A549 treated with CORT108297 at 1 μM for 4 hours (cell line): ENCODE data around the gene C19orf33. TPM values are rescaled to one million over a fixed set of nuclear protein-coding genes. Genes with fewer than 3 reads are reported as not detected.

ENCODE experiments used
- total RNA-seq: library from RNA; stranded (reverse); fragments of 200-300 nt; extraction: Qiagen RNA extraction; gene quantifications from 5 replicates; pipeline ENCODE4 v1.2.3, GENCODE V29; 2022

Gene C19orf33
- 609 to 811 TPM (median 753 TPM) in 5 replicates for total RNA-seq

GRCh38 chr19:38303517-38304351, at the start of gene C19orf33:
Gene C19orf33, plus strand, starts transcription at chr19:38304251. Its CDS starts 11 bp downstream, at chr19:38304262.

GRCh38 chr19:38264486-38265212, 39.4 kb upstream of the C19orf33 start, which contains the start of gene SPINT2:
Gene SPINT2, plus strand, starts transcription at chr19:38264573. Its CDS starts 320 bp downstream, at chr19:38264893.

DNA sequence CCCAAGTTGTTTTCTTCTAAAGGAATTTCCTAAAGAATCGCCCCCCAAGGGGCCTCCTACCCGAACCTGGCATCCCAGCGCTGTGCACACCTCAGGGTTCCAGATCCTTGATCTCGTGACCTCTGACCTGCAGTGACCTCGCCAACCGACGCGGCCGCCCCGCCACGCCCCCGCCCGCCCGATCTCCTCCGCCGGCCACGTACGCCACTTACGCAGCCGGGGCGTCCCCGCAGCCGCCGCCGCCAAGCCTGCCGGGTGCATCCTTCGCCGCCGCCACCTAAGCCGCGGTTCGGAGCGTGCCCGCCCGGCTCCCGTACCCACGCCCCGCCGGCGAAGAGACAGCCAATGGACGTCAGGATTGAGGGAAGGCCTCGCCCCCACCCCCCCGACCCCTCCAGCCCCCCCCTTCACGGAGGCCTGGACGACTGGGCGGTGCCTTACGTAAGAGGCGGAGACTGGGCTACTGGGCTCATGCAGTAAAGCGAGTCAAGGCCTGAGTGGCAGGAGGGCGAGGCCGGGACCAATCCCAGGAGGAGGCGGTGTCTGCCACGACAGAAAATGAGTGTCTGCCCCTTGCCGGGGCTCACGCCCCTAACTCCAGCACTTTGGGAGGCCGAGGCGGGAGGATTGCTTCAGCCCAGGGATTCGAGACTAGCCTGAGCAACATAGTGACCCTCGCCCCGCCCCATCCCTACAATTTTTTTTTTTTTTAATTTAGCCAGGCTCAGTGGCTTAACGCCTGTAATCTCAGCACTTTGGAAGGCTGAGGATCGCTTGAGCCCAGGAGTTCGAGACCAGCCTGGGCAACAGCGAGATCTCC, 11.8 kb downstream of the C19orf33 start, which contains the start of gene YIF1B:
Gene YIF1B (minus strand): TSS at position 291 of the 820 bp plus-strand sequence. CDS start 30 bp downstream, at position 261.

GRCh38 chr19:38319421-38320258, 15.6 kb downstream of the C19orf33 start, which contains the start of gene KCNK6:
Gene KCNK6, plus strand, starts transcription at chr19:38319845. Its CDS starts 106 bp downstream, at chr19:38319951.

Other genes with a start within 250 kb of the C19orf33 start
- gene DPF1, start 80.0 kb upstream of the C19orf33 start, total RNA-seq: 3.6 to 4.8 TPM (median 4.3 TPM) in 5 replicates
- 107 to 143 TPM (median 132 TPM) in 5 replicates for gene PPP1R14A, start 47.9 kb upstream of the C19orf33 start, total RNA-seq
- 278 to 405 TPM (median 364 TPM) in 5 replicates for gene SPINT2, start 39.7 kb upstream of the C19orf33 start, total RNA-seq
- 98.5 to 140 TPM (median 137 TPM) in 5 replicates for gene YIF1B, start 11.7 kb downstream of the C19orf33 start, total RNA-seq
- gene KCNK6, start 15.6 kb downstream of the C19orf33 start, total RNA-seq: 4.5 to 6.1 TPM (median 5.4 TPM) in 5 replicates
- gene CATSPERG, start 31.6 kb downstream of the C19orf33 start, total RNA-seq: 0.87 to 1.5 TPM (median 1.4 TPM) in 5 replicates
- gene PSMD8, start 70.3 kb downstream of the C19orf33 start, total RNA-seq: 439 to 523 TPM (median 486 TPM) in 5 replicates
- 0.22 to 0.53 TPM (median 0.31 TPM) in 5 replicates for gene GGN, start 83.8 kb downstream of the C19orf33 start, total RNA-seq
- 1.3 to 2.7 TPM (median 2.3 TPM) in 5 replicates for gene SPRED3, start 84.4 kb downstream of the C19orf33 start, total RNA-seq
- gene FAM98C, start 98.8 kb downstream of the C19orf33 start, total RNA-seq: 18.2 to 30.1 TPM (median 26.9 TPM) in 5 replicates
- 0.07 to 0.14 TPM (median 0.11 TPM) in 3 of 5 replicates, not detected in the others for gene RASGRP4, start 122.0 kb downstream of the C19orf33 start, total RNA-seq
- 4.1 to 6.3 TPM (median 4.8 TPM) in 5 replicates for gene RYR1, start 129.4 kb downstream of the C19orf33 start, total RNA-seq